K562 (cell line): ENCODE data around the gene INHBE. TPM values are rescaled to one million over a fixed set of nuclear protein-coding genes. Genes with fewer than 3 reads are reported as not detected.

Source experiments
- CEBPB ChIP-seq: fragments of 450-650 bp; IDR thresholded peaks from 2 replicates; pipeline ENCODE4 v1.6.1; 2016; ENCODE audit warnings: missing genetic modification characterization, missing compliant biosample characterization
- CEBPG ChIP-seq, 3 experiments: fragments of 200-800 bp in 1 of 3; sonication (Bioruptor generic) in 1 of 3; sonication (generic) in 1 of 3; formaldehyde crosslinking in 1 of 3; IDR thresholded peaks in 2 of 3; conservative IDR thresholded peaks in 1 of 3; 2 replicates each; pipeline versions ENCODE4 v1.6.1 to v1.8.0; 2016 to 2022; ENCODE audit warnings: missing compliant biosample characterization in 2 of 3, missing genetic modification characterization in 2 of 3, mild to moderate bottlenecking in 1 of 3, missing genetic modification reagents in 1 of 3
- CREB5 ChIP-seq: fragments of 250-450 bp; sonication (Bioruptor Pico); IDR thresholded peaks from 2 replicates; pipeline ENCODE4 v1.5.0; 2020; ENCODE audit warnings: mild to moderate bottlenecking
- DPF2 ChIP-seq: fragments of 450-650 bp; IDR thresholded peaks from 2 replicates; pipeline ENCODE4 v1.6.1; 2016
- ELF2 ChIP-seq: fragments of 250-450 bp; sonication (Bioruptor Pico); IDR thresholded peaks from 2 replicates; pipeline ENCODE4 v1.5.0; 2021; ENCODE audit warnings: mild to moderate bottlenecking
- FOXA1 ChIP-seq: fragments of 450-650 bp; IDR thresholded peaks from 2 replicates; pipeline ENCODE4 v1.6.1; 2016; ENCODE audit warnings: mild to moderate bottlenecking, borderline replicate concordance
- ID3 ChIP-seq, 2 experiments: fragments of 250-450 bp in 1 of 2; fragments of 450-650 bp in 1 of 2; sonication (Bioruptor Pico) in 1 of 2; IDR thresholded peaks; 2 replicates each; pipeline versions ENCODE4 v1.6.1 to v1.8.0; 2016 to 2021; ENCODE audit warnings: mild to moderate bottlenecking in 2 of 2, moderate library complexity in 2 of 2, missing compliant biosample characterization in 1 of 2, missing genetic modification characterization in 1 of 2
- ILK ChIP-seq: fragments of 450-650 bp; IDR thresholded peaks from 2 replicates; pipeline ENCODE4 v1.6.1; 2016; ENCODE audit warnings: missing genetic modification characterization, low read depth, mild to moderate bottlenecking, missing compliant biosample characterization, moderate library complexity, borderline replicate concordance
- LEF1 ChIP-seq: fragments of 450-650 bp; IDR thresholded peaks from 2 replicates; pipeline ENCODE4 v1.6.1; 2016; ENCODE audit warnings: mild to moderate bottlenecking
- SMARCA4 ChIP-seq: fragments of 450-650 bp; IDR thresholded peaks from 2 replicates; pipeline ENCODE4 v1.6.1; 2016
- SMC3 ChIP-seq: conservative IDR thresholded peaks from 2 replicates; pipeline ENCODE4 v1.6.1; 2011; ENCODE audit warnings: low read depth, low read length, improper control_type of control experiment; ENCODE audit not compliant: insufficient read depth
- ZBTB40 ChIP-seq, 2 experiments: fragments of 450-650 bp in 1 of 2; sonication (generic) in 1 of 2; formaldehyde crosslinking in 1 of 2; IDR thresholded peaks; 2 replicates each; pipeline versions ENCODE4 v1.7.1 to v1.9.0; 2016 to 2022; ENCODE audit warnings: inconsistent platforms in 1 of 2, mild to moderate bottlenecking in 1 of 2, missing genetic modification reagents in 1 of 2
- ZC3H8 ChIP-seq: fragments of 450-650 bp; IDR thresholded peaks from 2 replicates; pipeline ENCODE4 v1.6.1; 2017
- ZNF197 ChIP-seq: fragments of 200-800 bp; sonication (Bioruptor generic); IDR thresholded peaks from 2 replicates; pipeline ENCODE4 v1.6.1; 2016; ENCODE audit warnings: low read depth, missing genetic modification characterization, missing compliant biosample characterization
- polyA plus RNA-seq, 8 experiments: library from polyadenylated mRNA; depleted of rRNA in 4 of 8; stranded (reverse) in 5 of 8; unstranded in 3 of 8; fragments of >200 nt; fragmentation: Nextera tagmentation in 2 of 8; fragmentation: Illumina TruSeq in 1 of 8; extraction: Ambion mirVana in 2 of 8; extraction: Trizol in 1 of 8; gene quantifications; 2 replicates each; pipeline versions ENCODE4 v1.2.1 to v1.2.3, GENCODE V29; 2011 to 2014; ENCODE audit warnings: inconsistent platforms in 1 of 8, missing spikeins in 1 of 8
- total RNA-seq, 7 experiments: library from RNA; depleted of rRNA in 6 of 7; stranded (reverse); fragments of >200 nt in 6 of 7; fragmentation: Illumina TruSeq in 2 of 7; extraction: Trizol in 2 of 7; gene quantifications; 2 replicates each; pipeline versions ENCODE4 v1.2.1 to v1.2.3, GENCODE V29; 2011 to 2021; ENCODE audit warnings: low replicate concordance in 1 of 7

The INHBE gene
- total and polyA plus RNA-seq, 9 of the 15 experiments (the other 6 are each of a cell fraction or from before 2014, with no cell fraction given) = 0.94 to 9.9 (median 7.3) TPM

GRCh38 chr12:57469296-57470164 is 14.4 kb downstream of the INHBE start (continued):
- no peak for TF ChIP-seq SMARCA4
- TF ChIP-seq ZBTB40 (IDR thresholded peaks at IDR 0.05) = no peak
- TF ChIP-seq ZBTB40 (CRISPR knock-in tag; IDR thresholded peaks at IDR 0.05) = no peak
- TF ChIP-seq CREB5 (CRISPR knock-in tag) = no peak
- no peak for TF ChIP-seq CEBPG (CRISPR knock-in tag; IDR thresholded peaks at IDR 0.05)
- peak in 1 of 2 experiments; percentile 38; a peak in 1 of 4 replicates for TF ChIP-seq CEBPG (tag; conservative IDR thresholded peaks at IDR 0.05 in 1 of 2, IDR thresholded peaks at IDR 0.05 in 1 of 2)
- TF ChIP-seq SMC3 = no peak
- no peak for TF ChIP-seq ILK
- no peak for TF ChIP-seq ZNF197
- TF ChIP-seq CEBPB (tag) = peak; percentile 69
- no peak for TF ChIP-seq FOXA1
- no peak for TF ChIP-seq DPF2
- no peak for TF ChIP-seq LEF1
- TF ChIP-seq ZC3H8 = no peak
- TF ChIP-seq ID3 (CRISPR knock-in tag; IDR thresholded peaks at IDR 0.05) = no peak
- TF ChIP-seq ID3 (tag; IDR thresholded peaks at IDR 0.05) = no peak
- TF ChIP-seq ELF2 (CRISPR knock-in tag) = no peak
